Activated CD8-positive, alpha-beta memory T cell treated with anti-CD3 and anti-CD28 coated beads, Interleukin-2, amount 50 U/mL, for 1 hour (primary cell): ENCODE results near the gene ZBTB11.
A peak's percentile ranks its signal among the peaks of the same experiment; 100 is the strongest.
"Not testable (repeated sequence)": the region's sequence is repeated elsewhere in the genome, so short reads cannot be mapped to it uniquely, and the experiment has no call there.

Experiments used
- DNase-seq: peaks from one replicate; pipeline ENCODE4 v3.0.0-alpha.2; 2020; ENCODE audit errors: extremely low read depth

ZBTB11 gene, protein sequence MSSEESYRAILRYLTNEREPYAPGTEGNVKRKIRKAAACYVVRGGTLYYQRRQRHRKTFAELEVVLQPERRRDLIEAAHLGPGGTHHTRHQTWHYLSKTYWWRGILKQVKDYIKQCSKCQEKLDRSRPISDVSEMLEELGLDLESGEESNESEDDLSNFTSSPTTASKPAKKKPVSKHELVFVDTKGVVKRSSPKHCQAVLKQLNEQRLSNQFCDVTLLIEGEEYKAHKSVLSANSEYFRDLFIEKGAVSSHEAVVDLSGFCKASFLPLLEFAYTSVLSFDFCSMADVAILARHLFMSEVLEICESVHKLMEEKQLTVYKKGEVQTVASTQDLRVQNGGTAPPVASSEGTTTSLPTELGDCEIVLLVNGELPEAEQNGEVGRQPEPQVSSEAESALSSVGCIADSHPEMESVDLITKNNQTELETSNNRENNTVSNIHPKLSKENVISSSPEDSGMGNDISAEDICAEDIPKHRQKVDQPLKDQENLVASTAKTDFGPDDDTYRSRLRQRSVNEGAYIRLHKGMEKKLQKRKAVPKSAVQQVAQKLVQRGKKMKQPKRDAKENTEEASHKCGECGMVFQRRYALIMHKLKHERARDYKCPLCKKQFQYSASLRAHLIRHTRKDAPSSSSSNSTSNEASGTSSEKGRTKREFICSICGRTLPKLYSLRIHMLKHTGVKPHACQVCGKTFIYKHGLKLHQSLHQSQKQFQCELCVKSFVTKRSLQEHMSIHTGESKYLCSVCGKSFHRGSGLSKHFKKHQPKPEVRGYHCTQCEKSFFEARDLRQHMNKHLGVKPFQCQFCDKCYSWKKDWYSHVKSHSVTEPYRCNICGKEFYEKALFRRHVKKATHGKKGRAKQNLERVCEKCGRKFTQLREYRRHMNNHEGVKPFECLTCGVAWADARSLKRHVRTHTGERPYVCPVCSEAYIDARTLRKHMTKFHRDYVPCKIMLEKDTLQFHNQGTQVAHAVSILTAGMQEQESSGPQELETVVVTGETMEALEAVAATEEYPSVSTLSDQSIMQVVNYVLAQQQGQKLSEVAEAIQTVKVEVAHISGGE

DNA sequence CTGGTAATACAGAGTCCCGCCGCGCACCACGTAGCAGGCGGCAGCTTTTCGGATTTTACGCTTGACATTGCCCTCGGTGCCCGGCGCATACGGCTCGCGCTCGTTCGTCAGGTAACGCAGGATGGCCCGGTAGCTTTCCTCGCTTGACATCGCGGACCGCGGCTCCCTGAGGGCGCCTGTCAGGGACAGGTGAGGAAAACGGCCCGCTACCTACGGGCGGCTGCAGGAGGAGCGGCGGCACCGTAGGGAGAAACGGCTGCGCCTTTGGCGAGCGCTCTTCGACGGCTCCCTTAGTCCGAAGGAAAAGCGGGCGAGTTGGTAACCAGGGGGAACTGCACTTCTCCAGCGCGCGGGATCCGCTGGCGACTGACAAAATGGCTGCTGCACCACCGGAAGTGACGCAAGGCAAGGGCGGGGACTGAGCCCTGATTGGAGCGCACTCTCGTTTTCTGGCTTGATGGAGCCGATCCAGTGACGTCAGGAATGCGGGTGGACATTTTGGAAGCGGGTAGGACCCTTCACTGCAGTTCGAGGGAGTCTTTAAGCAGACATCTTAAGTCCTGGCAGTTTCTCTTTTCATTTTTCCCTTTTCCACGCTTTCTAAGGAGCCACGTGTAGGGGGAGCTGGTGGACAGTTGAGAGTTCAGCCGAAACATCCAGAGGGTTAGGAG is at the start of gene ZBTB11:
TSS of gene ZBTB11 (minus strand) at position 368 of the 671 bp plus-strand sequence. CDS start at position 150, 218 bp downstream.
- DNase-seq = peak; percentile 100

DNA sequence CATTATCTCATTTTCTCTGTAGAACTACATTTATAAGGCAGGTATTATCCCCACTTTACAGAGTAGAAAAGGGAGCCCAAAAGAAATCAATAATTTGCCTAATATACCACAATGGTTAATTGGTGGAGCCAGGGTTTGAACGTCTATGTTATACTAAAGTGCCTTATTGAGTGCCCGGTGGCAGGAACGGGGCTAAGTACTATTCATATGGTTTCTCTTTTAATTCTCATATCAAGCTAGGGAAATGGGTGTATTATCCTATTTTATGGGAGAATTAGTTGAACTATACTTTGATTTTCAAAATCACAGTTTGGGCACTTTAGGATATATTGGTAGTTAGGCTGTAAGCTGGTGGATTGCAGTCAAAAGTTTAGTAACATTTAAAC is 49.0 kb upstream of the ZBTB11 start:
- no peak for DNase-seq

- DNase-seq = no peak
These were observed 48.4 kb upstream of the ZBTB11 start for GRCh38 chr3:101725194-101725889.

DNA sequence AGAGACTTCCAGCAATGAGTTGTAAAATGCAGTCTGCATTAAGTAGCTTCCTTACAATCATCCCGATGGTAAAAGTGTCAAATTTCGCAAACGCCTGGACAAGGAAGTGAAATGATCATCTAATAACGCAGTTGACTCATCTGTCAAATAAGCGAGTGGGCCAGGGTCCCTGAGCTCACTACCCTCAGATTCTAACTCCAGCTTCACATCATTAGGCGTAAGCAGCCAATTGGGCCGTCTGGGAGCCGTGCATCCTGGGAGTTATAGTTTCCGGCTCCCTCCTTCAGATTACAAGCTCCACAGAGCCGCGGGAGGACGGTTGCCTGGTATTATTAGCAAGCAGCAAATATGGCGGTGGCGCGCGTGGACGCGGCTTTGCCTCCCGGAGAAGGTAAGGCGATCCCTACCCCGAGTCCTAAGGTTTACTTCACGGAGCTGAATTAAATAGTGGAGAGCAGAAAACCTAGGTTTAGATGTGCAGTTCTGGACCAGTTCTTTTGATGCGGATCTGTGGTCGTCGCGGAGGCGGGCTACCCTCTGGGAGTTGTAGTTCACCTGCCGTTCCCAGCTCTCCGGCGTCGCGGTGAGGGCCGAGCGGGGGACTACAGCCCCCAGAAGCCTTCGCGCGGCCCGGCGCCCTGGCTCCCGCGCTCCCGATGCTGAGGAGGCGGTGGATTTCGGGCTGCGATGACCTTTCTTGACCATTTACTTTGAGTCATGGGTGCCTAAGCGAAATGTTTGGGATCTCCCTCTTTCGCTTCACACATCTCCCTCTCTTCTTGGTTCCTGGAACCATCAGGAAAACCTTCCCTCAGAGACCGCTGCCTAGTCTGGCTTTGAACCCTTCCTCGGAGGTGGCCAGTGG is 47.6 kb upstream of the ZBTB11 start, which contains the start of gene CEP97:
TSS of gene CEP97 (plus strand) at position 286 of the 865 bp plus-strand sequence. CDS start at position 349, 63 bp downstream.
- peak; percentile 55 for DNase-seq

DNA sequence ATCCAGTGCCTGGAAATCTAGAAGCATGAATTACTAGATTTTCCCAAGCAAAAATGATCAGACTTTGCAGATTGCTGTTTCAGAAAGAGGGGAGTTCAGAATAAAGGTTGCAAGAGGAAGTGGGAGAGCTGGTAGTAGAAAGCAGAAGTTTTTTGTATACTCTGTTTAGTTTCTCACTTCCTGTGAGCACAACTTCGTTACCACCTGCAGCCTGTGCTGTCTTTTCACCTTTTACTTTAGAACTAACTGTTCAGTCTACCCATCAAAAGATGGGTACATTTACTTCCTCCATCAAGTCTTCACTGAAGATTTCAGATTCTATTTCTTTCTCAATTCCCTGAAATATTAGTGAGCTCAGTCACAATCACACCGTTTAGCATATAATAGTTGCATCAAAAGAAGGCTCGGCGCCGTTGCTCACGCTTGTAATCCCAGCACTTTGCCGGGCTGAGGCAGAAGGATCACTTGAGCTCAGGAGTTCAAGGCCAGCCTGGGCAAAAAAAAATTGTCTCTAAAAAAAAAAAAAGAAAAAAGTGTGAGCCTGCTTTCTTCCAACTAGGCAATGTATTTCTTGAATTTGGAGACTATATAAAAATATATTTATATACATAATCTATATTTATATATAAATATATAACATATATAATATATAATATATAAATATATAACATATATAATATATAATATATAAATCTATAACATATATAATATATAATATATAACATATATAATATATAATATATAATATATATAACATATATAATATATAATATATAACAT is 45.7 kb upstream of the ZBTB11 start:
- no peak for DNase-seq

DNA sequence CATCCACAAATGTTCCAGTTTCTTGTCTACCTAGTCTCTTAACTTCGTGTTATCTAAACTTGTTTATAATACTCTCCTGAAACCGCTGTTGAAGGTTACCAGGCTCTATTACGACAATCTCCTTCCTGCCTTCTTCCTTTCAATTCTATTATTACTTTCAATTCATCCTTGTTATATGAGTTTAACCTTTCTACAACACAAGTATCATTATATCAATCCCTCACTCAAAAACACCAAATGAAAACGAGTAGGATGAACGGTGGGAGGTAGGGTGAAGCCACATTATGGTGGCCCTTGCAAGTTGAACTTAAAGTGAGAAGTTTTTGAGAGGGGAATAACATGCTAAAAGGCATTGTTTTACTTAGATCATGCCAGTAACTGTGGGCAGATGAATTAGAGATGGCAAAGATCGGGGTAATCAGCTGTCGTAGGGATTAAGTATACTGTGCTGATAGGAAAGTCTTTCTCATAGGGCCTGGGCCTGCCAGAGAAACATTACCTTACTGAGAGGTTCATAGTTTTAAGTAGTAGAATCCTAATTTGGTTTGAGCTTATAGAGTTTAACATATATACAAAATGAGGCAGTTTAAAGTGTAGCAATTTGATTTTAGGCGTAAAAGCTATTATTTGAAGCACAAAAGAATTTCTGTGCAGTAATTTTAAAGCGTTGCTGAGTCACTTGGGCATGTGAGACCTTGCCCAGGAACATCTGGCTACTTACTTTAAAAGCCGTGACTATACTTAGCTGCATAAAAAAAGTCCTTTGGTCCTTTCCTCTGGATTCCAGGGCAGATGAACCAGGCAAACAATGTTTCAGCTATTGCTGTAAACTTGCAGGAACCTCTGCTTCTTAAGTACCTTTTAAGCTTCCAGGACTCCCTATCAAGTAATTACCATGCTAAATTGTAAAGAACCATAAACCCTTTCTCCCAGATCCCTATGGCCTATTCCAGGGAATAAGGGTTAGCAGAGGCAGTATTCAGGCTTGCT is 44.2 kb upstream of the ZBTB11 start:
- no peak for DNase-seq

- no peak for DNase-seq
These were observed 42.8 kb upstream of the ZBTB11 start for GRCh38 chr3:101719604-101720185.

- DNase-seq = no peak
These were observed 41.5 kb upstream of the ZBTB11 start for GRCh38 chr3:101718455-101718854.

DNA sequence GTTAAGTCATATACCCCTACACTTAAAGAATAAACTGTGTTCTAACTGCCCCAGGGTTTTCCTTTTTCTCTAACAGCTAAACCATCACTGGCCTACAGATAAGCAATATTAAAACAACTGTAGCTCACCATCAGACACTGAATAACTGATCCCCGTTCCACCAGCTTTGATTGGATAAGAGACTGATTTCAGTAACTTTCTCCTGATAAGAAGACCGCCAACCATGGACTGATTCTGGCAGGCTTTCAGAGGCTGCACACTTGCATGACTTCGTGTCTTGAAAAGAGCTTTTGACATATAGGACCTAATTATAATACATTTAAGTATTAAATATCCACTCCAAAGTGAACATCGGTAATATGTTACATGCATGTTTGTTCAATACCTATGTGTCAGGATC is 32.2 kb upstream of the ZBTB11 start:
- no peak for DNase-seq

GRCh38 chr3:101704639-101705038 is 27.7 kb upstream of the ZBTB11 start:
- DNase-seq = not testable (repeated sequence)

DNA sequence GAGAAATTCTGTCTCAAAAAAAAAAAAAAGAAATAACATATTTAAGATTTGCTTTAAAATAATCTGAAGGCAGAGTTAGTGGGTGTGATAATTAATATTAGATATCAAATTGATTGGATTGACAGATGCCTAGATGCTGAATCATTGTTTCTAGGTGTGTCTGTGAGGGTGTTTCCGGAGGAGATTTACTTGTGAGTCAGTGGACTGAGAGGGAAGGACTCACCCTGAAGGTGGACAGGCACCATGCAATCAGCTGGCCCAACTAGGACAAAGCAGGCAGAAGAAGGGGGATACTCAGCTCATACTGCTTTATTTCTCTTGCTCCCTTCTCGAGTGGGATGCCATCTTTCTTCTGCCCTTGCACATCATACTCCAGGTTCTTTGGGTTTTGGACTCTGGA is 26.2 kb upstream of the ZBTB11 start:
- no peak for DNase-seq

DNA sequence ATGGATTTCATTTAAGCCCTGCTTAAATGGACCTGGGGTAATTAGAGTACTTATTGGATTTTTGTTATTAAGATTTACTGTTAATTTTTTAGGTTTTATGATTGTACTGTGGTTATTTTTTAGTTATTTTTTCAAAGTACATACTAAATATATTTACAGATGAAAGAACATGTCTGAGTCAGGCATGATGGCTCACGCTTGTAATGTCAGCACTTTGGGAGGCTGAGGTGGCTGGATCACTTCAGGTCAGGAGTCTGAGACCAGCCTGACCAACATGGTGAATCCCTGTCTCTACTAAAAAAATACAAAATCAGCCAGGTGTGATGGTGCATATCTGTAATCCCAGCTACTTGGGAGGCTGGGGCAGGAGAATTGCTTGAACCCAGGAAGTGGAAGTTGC is 25.8 kb upstream of the ZBTB11 start:
- no peak for DNase-seq

GRCh38 chr3:101701696-101702634 is 25.0 kb upstream of the ZBTB11 start:
- DNase-seq = no peak

DNA sequence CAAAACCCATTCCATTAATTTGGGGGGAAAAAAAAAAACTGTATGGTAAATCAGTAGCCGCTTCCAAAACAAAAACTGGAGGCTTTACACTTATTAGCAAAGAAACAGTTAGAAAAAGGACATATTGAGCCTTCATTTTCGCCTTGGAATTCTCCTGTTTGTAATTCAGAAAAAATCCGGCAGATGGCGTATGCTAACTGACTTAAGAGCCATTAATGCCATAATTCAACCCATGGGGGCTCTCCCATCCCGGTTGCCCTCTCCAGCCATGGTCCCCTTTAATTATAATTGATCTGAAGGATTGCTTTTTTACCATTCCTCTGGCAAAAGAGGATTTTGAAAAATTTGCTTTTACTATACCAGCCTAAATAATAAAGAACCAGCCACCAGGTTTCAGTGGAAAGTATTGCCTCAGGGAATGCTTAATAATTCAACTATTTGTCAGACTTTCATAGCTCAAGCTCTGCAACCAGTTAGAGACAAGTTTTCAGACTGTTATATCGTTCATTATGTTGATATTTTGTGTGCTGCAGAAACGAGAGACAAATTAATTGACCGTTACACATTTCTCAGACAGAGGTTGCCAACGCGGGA is 18.9 kb upstream of the ZBTB11 start:
- DNase-seq = peak; percentile 19

DNA sequence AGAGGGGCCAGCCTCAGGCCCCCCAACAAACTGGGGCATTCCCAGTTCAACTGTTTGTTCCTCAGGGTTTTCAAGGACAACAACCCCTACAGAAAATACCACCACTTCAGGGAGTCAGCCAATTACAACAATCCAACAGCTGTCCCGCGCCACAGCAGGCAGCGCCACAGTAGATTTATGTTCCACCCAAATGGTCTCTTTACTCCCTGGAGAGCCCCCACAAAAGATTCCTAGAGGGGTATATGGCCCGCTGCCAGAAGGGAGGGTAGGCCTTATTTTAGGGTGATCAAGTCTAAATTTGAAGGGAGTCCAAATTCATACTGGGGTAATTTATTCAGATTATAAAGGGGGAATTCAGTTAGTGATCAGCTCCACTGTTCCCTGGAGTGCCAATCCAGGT is 17.9 kb upstream of the ZBTB11 start:
- DNase-seq = not testable (repeated sequence)

DNA sequence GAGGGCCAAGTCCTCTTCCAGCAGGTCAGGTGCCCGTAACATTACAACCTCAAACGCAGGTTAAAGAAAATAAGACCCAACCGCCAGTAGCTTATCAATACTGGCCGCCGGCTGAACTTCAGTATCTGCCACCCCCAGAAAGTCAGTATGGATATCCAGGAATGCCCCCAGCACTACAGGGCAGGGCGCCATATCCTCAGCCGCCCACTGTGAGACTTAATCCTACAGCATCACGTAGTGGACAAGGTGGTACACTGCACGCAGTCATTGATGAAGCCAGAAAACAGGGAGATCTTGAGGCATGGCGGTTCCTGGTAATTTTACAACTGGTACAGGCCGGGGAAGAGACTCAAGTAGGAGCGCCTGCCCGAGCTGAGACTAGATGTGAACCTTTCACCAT is 16.6 kb upstream of the ZBTB11 start:
- DNase-seq = not testable (repeated sequence)
